ENCODE data around the gene DLG1.
A peak's percentile ranks its signal among the peaks of the same experiment; 100 is the strongest.
"Not testable (repeated sequence)": the region's sequence is repeated elsewhere in the genome, so short reads cannot be mapped to it uniquely, and the experiment has no call there.

The DLG1 gene

GRCh38 chr3:197062446-197062845 is 236.0 kb downstream of the DLG1 start:
- Mint-ChIP-seq H3K4me1 (no peaks in the 10 kb centered on the region), H3K9me3 (no peaks in the 10 kb centered on the region), H3K4me3 (no peak overlapping the region), H3K27ac (no peak overlapping the region), H3K27me3 (no peaks in the 10 kb centered on the region)
- DNase-seq = no peak
- no peak for ATAC-seq

- not testable (repeated sequence) for H3K9me3 Mint-ChIP-seq, ATAC-seq, H3K27me3 Mint-ChIP-seq, H3K4me3 Mint-ChIP-seq, DNase-seq
- peak overlapping the region in 1 of 2 donors; percentile 19 for H3K27ac Mint-ChIP-seq
- H3K4me1 Mint-ChIP-seq = peaks cover 12% of the 10 kb centered on the region
Observed at GRCh38 chr3:197051637-197052036, 246.8 kb downstream of the DLG1 start.

- Mint-ChIP-seq H3K9me3 (no peaks in the 10 kb centered on the region), H3K4me1 (peaks cover 12% of the 10 kb centered on the region), H3K27ac (no peak overlapping the region), H3K27me3 (no peaks in the 10 kb centered on the region), H3K4me3 (no peak overlapping the region)
- DNase-seq = no peak
- ATAC-seq = no peak
Observed at GRCh38 chr3:197050511-197050910, 247.9 kb downstream of the DLG1 start.

- Mint-ChIP-seq H3K27ac (no peak overlapping the region), H3K4me1 (no peaks in the 10 kb centered on the region), H3K9me3 (no peaks in the 10 kb centered on the region), H3K27me3 (no peaks in the 10 kb centered on the region), H3K4me3 (no peak overlapping the region)
- DNase-seq (no peak), ATAC-seq (no peak)
Observed at GRCh38 chr3:197042539-197042938, 255.9 kb downstream of the DLG1 start.

GRCh38 chr3:197041875-197042488 is 256.4 kb downstream of the DLG1 start:
- Mint-ChIP-seq H3K4me1 (no peaks in the 10 kb centered on the region), H3K27me3 (no peaks in the 10 kb centered on the region), H3K9me3 (no peaks in the 10 kb centered on the region), H3K4me3 (no peak overlapping the region), H3K27ac (peak overlapping the region; percentile 26 to 48)
- no peak for ATAC-seq
- no peak for DNase-seq

- Mint-ChIP-seq H3K27ac (no peak overlapping the region), H3K27me3 (no peaks in the 10 kb centered on the region), H3K4me1 (no peaks in the 10 kb centered on the region), H3K9me3 (no peaks in the 10 kb centered on the region), H3K4me3 (no peak overlapping the region)
- no peak for DNase-seq
- no peak for ATAC-seq
Observed at GRCh38 chr3:197040658-197041057, 257.8 kb downstream of the DLG1 start.

- H3K4me3 Mint-ChIP-seq = no peak overlapping the region
- ATAC-seq (no peak), DNase-seq (no peak)
- no peaks in the 10 kb centered on the region for H3K4me1 Mint-ChIP-seq
- peak overlapping the region in 1 of 2 donors; percentile 65 for H3K27ac Mint-ChIP-seq
- no peaks in the 10 kb centered on the region for H3K27me3 Mint-ChIP-seq
- peaks cover 0 to 4% of the 10 kb centered on the region in 2 donors for H3K9me3 Mint-ChIP-seq
Observed at GRCh38 chr3:197038679-197039462, 259.5 kb downstream of the DLG1 start.

- no peak overlapping the region for H3K4me3 Mint-ChIP-seq
- peaks cover 0 to 4% of the 10 kb centered on the region in 2 donors for H3K9me3 Mint-ChIP-seq
- DNase-seq (no peak), ATAC-seq (no peak)
- peaks cover 15% of the 10 kb centered on the region for H3K27me3 Mint-ChIP-seq
- H3K4me1 Mint-ChIP-seq = no peaks in the 10 kb centered on the region
- H3K27ac Mint-ChIP-seq = no peak overlapping the region
Observed at GRCh38 chr3:197035577-197035976, 262.8 kb downstream of the DLG1 start.

GRCh38 chr3:197034778-197035177 is 263.6 kb downstream of the DLG1 start:
- peaks cover 23% of the 10 kb centered on the region for H3K27me3 Mint-ChIP-seq
- H3K9me3 Mint-ChIP-seq, ATAC-seq, H3K4me1 Mint-ChIP-seq, H3K4me3 Mint-ChIP-seq, DNase-seq: not testable (repeated sequence)
- H3K27ac Mint-ChIP-seq = peak overlapping the region in 1 of 2 donors; percentile 56

GRCh38 chr3:197033764-197034163 is 264.6 kb downstream of the DLG1 start:
- H3K27me3 Mint-ChIP-seq = peaks cover 32% of the 10 kb centered on the region
- not testable (repeated sequence) for H3K9me3 Mint-ChIP-seq, DNase-seq, ATAC-seq, H3K27ac Mint-ChIP-seq, H3K4me3 Mint-ChIP-seq, H3K4me1 Mint-ChIP-seq

GRCh38 chr3:197031315-197032285 is 266.8 kb downstream of the DLG1 start:
- H3K9me3 Mint-ChIP-seq = peaks cover 0 to 4% of the 10 kb centered on the region in 2 donors
- no peak overlapping the region for H3K27ac Mint-ChIP-seq
- peaks cover 9% of the 10 kb centered on the region for H3K4me1 Mint-ChIP-seq
- H3K4me3 Mint-ChIP-seq = no peak overlapping the region
- ATAC-seq (no peak), DNase-seq (no peak)
- peaks cover 33% of the 10 kb centered on the region for H3K27me3 Mint-ChIP-seq

- Mint-ChIP-seq H3K4me3 (peak overlapping the region in 1 of 2 donors; percentile 30), H3K4me1 (peaks cover 9% of the 10 kb centered on the region), H3K9me3 (peaks cover 0 to 4% of the 10 kb centered on the region in 2 donors), H3K27ac (no peak overlapping the region), H3K27me3 (peaks cover 33% of the 10 kb centered on the region)
- ATAC-seq (no peak), DNase-seq (no peak)
Observed at GRCh38 chr3:197030379-197031314, 267.8 kb downstream of the DLG1 start.

- H3K27ac Mint-ChIP-seq = peak within 1 kb of the TSS; percentile 40 to 71
- H3K4me3 Mint-ChIP-seq = peak within 1 kb of the TSS; percentile 84
- H3K9me3 Mint-ChIP-seq = no peaks in the 10 kb centered on the region
- DNase-seq (peak; percentile 72 to 86), ATAC-seq (peak; percentile 90)
- peaks cover 33% of the 10 kb centered on the region for H3K27me3 Mint-ChIP-seq
- peaks cover 9% of the 10 kb centered on the region for H3K4me1 Mint-ChIP-seq
Observed at GRCh38 chr3:197029511-197030167, 268.8 kb downstream of the DLG1 start, which contains the start of gene MELTF. Gene MELTF (minus strand): TSS chr3:197029817. CDS start chr3:197029702, 115 bp downstream.
